Stimulated activated CD4-positive, alpha-beta T cell treated with anti-CD3 and anti-CD28 coated beads, Interleukin-1b, Interleukin-23, amount 100 ng/mL, for 4 hours (primary cell): Measurements from ENCODE around the gene UBE2S.
"Not testable (repeated sequence)": the region's sequence is repeated elsewhere in the genome, so short reads cannot be mapped to it uniquely, and the experiment has no call there.

Experiments used
- DNase-seq, 2 donors: peaks; one replicate each; pipeline ENCODE4 v3.0.0-alpha.2; 2020; ENCODE audit warnings: low read depth in 2 of 2

The UBE2S gene

DNA sequence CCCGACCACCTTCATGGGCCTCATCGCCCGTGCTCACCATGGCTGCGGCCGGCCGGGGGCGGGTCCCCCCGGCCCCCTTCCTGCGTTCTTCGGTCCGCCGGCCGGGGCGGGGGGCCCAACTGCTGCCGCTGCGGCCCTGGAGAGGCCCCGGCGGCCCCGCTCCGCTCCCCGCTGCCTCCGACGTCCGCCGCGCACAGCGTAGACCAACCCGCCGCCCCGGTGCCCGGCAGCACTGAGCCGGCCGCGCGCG lies at the start of gene UBE2S:
UBE2S (minus strand) TSS at position 239 of the 250 bp plus-strand sequence; CDS start at position 40, 199 bp downstream.
- DNase-seq: not testable (repeated sequence)

DNA sequence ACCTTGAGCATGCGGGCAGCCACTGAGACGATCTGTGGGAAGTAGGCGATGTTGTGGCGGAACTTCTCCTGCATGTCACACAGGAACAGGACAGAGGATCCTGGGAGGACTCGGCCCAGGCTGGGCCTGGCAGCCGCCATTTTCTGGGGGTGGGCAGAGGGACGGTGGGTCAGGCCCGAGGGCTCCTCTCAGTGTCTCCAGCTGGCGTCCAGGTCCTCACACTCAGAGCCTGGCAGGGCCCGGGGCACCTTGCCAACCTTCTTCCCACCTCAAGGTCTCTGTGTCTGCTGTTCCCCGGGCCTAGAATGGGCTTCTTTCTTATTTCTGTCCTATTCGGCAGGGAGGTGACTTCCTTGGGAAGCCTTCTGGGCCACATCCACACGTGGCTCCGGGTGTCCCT lies 48.8 kb upstream of the UBE2S start:
- no peak for DNase-seq

GRCh38 chr19:55455576-55456235 lies 48.1 kb upstream of the UBE2S start:
- no peak for DNase-seq

DNA sequence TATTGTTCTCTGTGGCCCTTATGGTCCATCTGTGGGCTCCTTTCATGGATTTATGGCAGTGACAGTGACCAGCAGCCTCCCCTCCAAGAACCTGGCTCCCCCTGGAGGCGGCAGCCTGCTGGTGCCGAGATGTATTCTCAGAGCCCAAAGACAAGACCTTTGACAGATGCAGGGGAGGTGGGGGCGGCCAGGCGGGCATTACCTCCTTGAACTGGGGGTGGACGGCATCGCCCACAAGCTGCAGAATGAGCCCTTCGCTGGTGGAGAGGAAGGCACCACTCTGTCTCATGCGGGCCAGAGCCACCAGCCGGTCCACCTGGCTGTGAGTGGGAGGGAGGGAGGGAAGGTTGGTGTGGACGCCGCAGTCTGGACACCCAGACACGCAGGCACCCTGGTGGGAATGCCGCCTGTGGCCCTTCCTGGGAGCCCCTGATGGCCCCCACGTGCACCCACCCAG lies 47.2 kb upstream of the UBE2S start:
- peak; percentile 34 to 48 for DNase-seq

- no peak for DNase-seq
These were observed 46.1 kb upstream of the UBE2S start for GRCh38 chr19:55453511-55454260.

DNA sequence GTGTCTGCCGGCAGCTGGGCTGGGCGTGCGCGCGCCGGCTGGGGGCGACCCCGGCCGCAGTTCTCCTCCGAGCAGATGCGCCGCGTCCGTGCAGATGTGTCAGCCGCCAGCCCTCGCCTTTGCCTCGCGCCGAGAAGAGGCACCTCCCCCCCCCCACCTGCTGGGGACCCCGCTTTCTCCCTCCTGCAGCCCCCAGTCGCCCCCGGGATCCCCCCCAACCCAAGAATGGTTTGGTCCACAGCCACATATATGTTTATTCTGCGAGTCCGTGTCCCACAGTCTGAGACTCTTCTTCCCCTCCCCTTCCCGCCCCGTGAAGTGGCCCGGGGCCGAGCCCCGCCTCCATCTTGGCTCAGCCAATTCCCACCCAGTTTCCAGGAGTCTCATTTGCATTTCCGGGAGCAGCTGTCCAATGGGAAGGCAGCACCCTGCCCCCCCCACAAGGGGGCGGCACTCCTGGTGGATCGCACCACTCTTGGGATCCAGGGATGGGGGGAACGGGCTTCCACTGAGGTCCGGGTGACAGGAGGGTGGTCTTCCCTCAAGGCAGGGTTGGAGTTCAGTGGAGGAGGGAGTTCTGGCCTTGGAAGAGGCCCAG lies 45.3 kb upstream of the UBE2S start:
- DNase-seq: peak in 1 of 2 donors; percentile 30

DNA sequence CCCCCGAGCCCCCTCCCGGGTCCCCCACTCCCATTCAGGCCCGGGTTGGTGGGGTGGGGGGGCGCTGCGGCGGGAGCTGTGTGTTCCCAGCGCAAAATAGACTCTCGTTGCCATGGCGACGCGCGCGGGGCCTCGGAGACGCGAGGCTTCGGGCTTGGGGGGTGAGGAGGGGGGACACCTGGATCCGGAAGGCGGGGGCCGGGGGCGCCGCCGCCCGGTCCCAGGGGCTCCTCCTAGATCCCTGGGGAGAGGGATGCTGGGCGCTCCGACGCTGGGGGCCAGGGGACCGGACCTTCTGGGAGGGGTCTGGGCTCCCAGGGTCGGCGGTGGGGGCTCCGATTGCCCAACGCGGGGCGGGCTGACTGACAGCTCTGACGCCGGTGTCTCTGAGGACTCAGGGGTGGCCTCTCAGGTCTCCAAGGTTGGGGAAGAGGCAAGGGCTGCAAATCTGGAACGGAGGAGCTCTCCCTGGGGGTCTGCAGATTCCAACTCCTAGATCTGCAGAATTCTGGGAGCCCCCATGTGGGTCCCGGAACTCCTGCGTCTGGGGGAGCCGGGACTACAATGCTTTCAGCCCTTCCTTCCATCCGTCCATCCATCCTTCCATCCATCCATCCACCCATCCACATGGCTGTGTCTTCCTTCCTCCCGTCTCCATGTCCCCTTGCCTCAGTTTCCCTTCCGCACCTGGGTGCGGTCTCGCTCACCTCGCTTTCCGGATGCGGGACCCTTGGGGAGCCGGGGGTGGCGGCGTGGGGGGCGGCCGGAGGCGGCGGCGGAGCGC lies 44.6 kb upstream of the UBE2S start:
- DNase-seq: no peak

- DNase-seq: no peak
These were observed 43.8 kb upstream of the UBE2S start for GRCh38 chr19:55451163-55451964.

- no peak for DNase-seq
These were observed 41.9 kb upstream of the UBE2S start for GRCh38 chr19:55449469-55449868.

- not testable (repeated sequence) for DNase-seq
These were observed 40.5 kb upstream of the UBE2S start for GRCh38 chr19:55448175-55448490.

- DNase-seq: no peak
These were observed 40.0 kb upstream of the UBE2S start for GRCh38 chr19:55447421-55448174.

DNA sequence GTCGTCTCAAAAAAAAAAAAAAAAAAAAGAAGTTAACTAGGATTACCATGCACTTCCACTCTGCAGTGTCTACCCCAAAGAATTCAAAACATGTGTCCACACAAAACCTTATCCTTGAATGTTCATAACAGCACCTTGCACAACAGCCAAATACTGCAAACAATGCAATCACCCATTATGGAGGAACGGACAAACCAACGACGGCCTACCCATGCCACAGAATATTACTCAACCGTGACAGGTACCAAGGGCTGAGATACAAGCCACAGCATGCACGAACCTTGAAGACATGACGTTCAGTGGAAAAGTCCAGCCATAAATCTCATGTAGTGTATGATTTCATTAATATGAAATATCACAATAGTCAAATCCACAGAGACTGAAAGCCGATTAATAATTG lies 38.5 kb upstream of the UBE2S start:
- DNase-seq: no peak

DNA sequence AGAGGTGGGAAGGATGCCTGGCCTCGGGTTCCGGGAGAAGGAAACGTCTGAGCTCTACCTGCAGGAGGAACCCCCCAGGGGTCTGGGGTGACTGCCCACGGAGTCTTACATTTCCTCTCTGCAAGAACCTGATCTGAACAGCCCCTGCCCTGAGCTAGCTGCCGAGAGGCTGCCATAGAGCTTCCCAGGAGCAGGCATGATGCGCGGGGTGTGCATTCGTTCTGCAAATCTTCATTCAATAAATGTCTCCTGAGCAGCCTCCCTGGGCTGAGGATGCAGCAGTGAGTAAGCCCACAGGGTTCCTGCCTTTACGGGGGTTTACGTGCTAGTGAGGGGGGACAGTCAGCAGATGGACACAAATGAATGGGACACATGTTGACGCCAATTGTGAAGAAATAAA lies 37.1 kb upstream of the UBE2S start:
- no peak for DNase-seq

- no peak for DNase-seq
These were observed 36.4 kb upstream of the UBE2S start for GRCh38 chr19:55443824-55444480.

DNA sequence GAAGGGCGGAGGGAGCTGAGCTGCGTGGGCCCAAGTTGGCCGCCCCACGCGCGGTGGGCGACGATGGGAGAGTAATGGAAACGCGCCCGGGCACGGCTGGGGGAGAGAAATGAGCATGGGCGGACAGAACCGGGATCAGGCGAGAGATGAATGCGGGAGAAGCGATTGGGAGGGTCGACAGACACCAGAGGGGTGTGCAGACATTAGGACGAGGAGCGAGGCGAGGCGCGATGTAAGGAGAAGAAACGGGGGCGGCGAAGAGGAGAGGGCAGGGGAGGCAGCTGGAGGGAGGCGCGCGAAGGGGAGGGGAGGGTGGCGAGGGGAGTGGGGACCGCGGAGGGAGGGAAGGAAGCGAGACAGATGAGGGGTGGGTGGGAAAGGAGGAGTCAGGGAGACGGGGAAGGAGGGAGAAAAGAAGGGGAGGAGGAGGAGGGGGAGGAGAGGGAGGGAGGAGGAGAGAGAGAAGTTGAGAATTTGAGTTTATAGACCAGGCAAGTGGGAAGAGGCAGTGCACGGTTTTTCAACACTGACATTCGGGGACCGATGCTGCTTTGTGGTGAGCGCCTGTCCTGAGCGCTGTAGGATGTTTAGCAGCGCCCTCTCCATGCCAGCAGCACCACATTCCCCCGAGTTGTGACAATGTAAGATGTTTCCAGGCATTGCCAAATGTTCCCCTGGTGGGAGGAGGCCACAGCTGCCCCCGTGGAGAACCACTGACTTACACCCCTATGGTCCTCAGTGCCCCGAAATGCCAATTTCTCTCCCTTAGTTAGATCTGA lies 35.6 kb upstream of the UBE2S start, which contains the start of gene SHISA7:
SHISA7 (minus strand) TSS at position 256 of the 779 bp plus-strand sequence. CDS start 437 bp downstream, outside the sequence.
- no peak for DNase-seq

- no peak for DNase-seq
These were observed 34.9 kb upstream of the UBE2S start for GRCh38 chr19:55442372-55442961.

GRCh38 chr19:55441692-55442321 lies 34.2 kb upstream of the UBE2S start:
- DNase-seq: no peak

DNA sequence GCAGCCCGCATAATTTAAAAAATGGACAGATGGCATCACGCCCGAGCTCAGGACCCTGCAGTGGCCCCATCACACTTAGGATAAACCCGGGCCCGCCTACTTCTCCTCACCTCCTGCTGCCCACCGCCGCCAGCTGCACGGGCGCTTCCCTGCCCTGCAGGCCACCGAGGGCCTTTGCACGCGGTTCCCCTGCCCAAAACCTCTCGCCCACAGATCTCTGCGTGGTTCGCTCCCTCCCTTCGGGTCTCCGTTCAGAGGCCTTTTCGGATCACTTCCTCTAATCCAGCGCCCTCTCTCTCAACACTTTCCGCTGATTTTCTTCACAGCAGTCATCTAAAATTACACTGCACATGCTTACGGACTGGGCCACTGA lies 33.7 kb upstream of the UBE2S start:
- DNase-seq: no peak
